Neural cell (in vitro differentiated cells): ENCODE data around the gene CTNNA2. TPM values are rescaled to one million over a fixed set of nuclear protein-coding genes. Genes with fewer than 3 reads are reported as not detected.

Experiments used
- H2AFZ ChIP-seq: fragments of 200-600, 300-800 bp; sonication (generic), shearing (Covaris generic); 2 replicates; pipeline ENCODE4 v1.6.0; 2014; ENCODE audit warnings: low read depth, mild to moderate bottlenecking, antibody characterized with exemption, low read length, moderate library complexity
- H3F3A ChIP-seq: fragments of 200-600 bp; shearing (Covaris generic); 2 replicates; pipeline ENCODE4 v1.6.1; 2016; ENCODE audit warnings: mild to moderate bottlenecking, moderate library complexity, mixed read lengths, antibody characterized with exemption, low read length; ENCODE audit not compliant: insufficient read depth, poor library complexity, severe bottlenecking
- H3K27ac ChIP-seq: fragments of 200-600, 300-800 bp; sonication (generic), shearing (Covaris generic); 2 replicates; pipeline ENCODE4 v1.5.1; 2014; ENCODE audit warnings: mild to moderate bottlenecking, low read length, moderate library complexity
- H3K27me3 ChIP-seq: fragments of 300-800, 200-600 bp; sonication (generic), shearing (Covaris generic); 2 replicates; pipeline ENCODE4 v1.6.0; 2014; ENCODE audit warnings: mild to moderate bottlenecking, low read depth, low read length, moderate library complexity; ENCODE audit not compliant: insufficient read depth
- H3K36me3 ChIP-seq: fragments of 300-800, 200-600 bp; sonication (generic), shearing (Covaris generic); 2 replicates; pipeline ENCODE4 v1.5.1; 2014; ENCODE audit warnings: mild to moderate bottlenecking, antibody characterized with exemption, low read length, moderate library complexity; ENCODE audit not compliant: insufficient read depth
- H3K4me2 ChIP-seq: fragments of 300-800, 200-600 bp; sonication (generic), shearing (Covaris generic); 2 replicates; pipeline ENCODE4 v1.6.0; 2014; ENCODE audit warnings: mild to moderate bottlenecking, low read length
- H3K4me3 ChIP-seq: fragments of 300-800, 200-600 bp; sonication (generic), shearing (Covaris generic); 2 replicates; pipeline ENCODE4 v1.5.1; 2014; ENCODE audit warnings: mild to moderate bottlenecking, low read length, moderate library complexity
- H3K79me2 ChIP-seq: fragments of 200-600 bp; shearing (Covaris generic); replicated peaks from 2 replicates; pipeline ENCODE4 v1.6.0; 2014; ENCODE audit warnings: mild to moderate bottlenecking, low read length, moderate library complexity; ENCODE audit not compliant: insufficient read depth
- H3K9ac ChIP-seq: fragments of 300-800, 200-600 bp; sonication (generic), shearing (Covaris generic); 2 replicates; pipeline ENCODE4 v1.6.1; 2016; ENCODE audit warnings: mild to moderate bottlenecking, low read length, mixed read lengths
- H3K9me2 ChIP-seq: fragments of 200-600 bp; shearing (Covaris generic); 2 replicates; pipeline ENCODE4 v1.6.1; 2016; ENCODE audit warnings: mild to moderate bottlenecking, low read length, mixed read lengths; ENCODE audit not compliant: insufficient read depth
- H3K9me3 ChIP-seq: fragments of 200-600, 300-800 bp; sonication (generic), shearing (Covaris generic); 2 replicates; pipeline ENCODE4 v1.6.1; 2016; ENCODE audit warnings: mild to moderate bottlenecking, mixed run types, low read length, moderate library complexity, mixed read lengths
- H4K20me1 ChIP-seq: fragments of 200-600 bp; shearing (Covaris generic); 2 replicates; pipeline ENCODE4 v1.6.1; 2016; ENCODE audit warnings: mild to moderate bottlenecking, mixed run types; ENCODE audit not compliant: insufficient read depth
- EP300 ChIP-seq: fragments of 450-650 bp; conservative IDR thresholded peaks from 2 replicates; pipeline ENCODE4 v1.6.1; 2014; ENCODE audit warnings: antibody characterized with exemption, mild to moderate bottlenecking, moderate library complexity; ENCODE audit not compliant: poor library complexity, severe bottlenecking
- EZH2 ChIP-seq: fragments of 200-600, 300-800 bp; shearing (Covaris generic), sonication (generic); IDR thresholded peaks from 2 replicates; pipeline ENCODE4 v1.6.1; 2014; ENCODE audit warnings: antibody characterized with exemption, low read length, borderline replicate concordance, mild to moderate bottlenecking; ENCODE audit not compliant: insufficient read depth, poor library complexity, severe bottlenecking
- MXI1 ChIP-seq: fragments of 450-650 bp; conservative IDR thresholded peaks from 2 replicates; pipeline ENCODE4 v1.6.1; 2014; ENCODE audit warnings: antibody characterized with exemption, mild to moderate bottlenecking; ENCODE audit not compliant: poor library complexity, severe bottlenecking
- POLR2AphosphoS5 ChIP-seq: IDR thresholded peaks from 2 replicates; pipeline ENCODE4 v1.6.1; 2012
- SMC3 ChIP-seq: fragments of 450-650 bp; conservative IDR thresholded peaks from 2 replicates; pipeline ENCODE4 v1.6.1; 2014; ENCODE audit warnings: antibody characterized with exemption, mild to moderate bottlenecking, moderate library complexity; ENCODE audit not compliant: poor library complexity
- TAF1 ChIP-seq: IDR thresholded peaks from 2 replicates; pipeline ENCODE4 v1.6.1; 2012; ENCODE audit warnings: low read depth
- polyA plus RNA-seq: library from polyadenylated mRNA; depleted of rRNA; stranded (reverse); fragments of >200 nt; gene quantifications from 2 replicates; pipeline ENCODE4 v1.2.3, GENCODE V29; 2014
- TF ChIP-seq, protein P1 (sequence below): fragments of 450-650 bp; IDR thresholded peaks from 2 replicates; pipeline ENCODE4 v1.5.1; 2014; ENCODE audit warnings: antibody characterized with exemption, mild to moderate bottlenecking, moderate library complexity; ENCODE audit not compliant: poor library complexity, severe bottlenecking
- TF ChIP-seq, protein P2 (sequence below): IDR thresholded peaks from 2 replicates; pipeline ENCODE4 v1.6.1; 2012; ENCODE audit warnings: borderline replicate concordance

CTNNA2 gene
- polyA plus RNA-seq, 1 donor from 2014 or later = 194 TPM

DNA sequence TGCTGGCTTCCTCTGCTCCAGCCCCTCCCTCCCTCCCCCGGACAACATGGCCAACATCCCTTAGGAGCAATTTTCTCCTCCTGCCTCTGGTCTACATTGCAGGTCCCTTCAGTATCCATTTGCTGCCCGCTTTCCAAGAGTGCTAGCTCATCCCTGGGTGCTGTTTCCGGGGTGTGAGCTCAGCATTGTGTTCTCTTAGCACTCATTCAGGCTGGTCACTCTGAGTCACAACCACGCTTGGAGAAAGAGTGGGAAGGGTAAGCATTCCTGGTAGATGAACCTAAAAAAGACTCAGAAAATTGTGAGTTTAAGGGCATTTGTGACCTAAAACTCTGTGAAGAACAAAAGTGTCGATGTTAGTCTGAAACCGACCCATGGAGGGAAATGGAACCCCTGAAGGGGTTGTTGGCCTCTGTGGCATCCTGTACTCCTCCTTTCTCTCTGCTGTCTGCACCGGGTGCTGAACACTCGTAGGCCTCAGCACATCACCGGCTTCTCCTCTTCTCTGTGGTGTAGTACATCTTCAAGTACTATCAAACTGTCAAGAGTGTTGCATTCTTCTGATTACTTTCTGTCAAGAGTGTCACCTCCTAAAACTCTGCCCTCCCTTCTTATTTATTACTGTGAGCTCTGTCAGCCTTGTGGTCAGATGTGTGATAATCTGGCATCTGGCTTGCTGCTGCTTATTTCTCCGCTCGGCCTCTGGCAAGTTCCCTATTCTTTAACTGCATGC lies 73.0 kb downstream of the CTNNA2 start:
- no peak overlapping the region for H3K4me3 ChIP-seq
- H3K4me2 ChIP-seq = no peak overlapping the region
- no peak overlapping the region for H2AFZ ChIP-seq
- H3K79me2 ChIP-seq = no peaks in the 10 kb centered on the region
- no peak overlapping the region for H3K27ac ChIP-seq
- no peaks in the 10 kb centered on the region for H3F3A ChIP-seq
- H3K36me3 ChIP-seq = no peaks in the 10 kb centered on the region
- no peaks in the 10 kb centered on the region for H4K20me1 ChIP-seq
- TF ChIP-seq EP300 (no peak), POLR2AphosphoS5 (no peak), TAF1 (no peak), MXI1 (no peak), SMC3 (no peak), EZH2 (no peak)
- TF ChIP-seq, protein P1, sequence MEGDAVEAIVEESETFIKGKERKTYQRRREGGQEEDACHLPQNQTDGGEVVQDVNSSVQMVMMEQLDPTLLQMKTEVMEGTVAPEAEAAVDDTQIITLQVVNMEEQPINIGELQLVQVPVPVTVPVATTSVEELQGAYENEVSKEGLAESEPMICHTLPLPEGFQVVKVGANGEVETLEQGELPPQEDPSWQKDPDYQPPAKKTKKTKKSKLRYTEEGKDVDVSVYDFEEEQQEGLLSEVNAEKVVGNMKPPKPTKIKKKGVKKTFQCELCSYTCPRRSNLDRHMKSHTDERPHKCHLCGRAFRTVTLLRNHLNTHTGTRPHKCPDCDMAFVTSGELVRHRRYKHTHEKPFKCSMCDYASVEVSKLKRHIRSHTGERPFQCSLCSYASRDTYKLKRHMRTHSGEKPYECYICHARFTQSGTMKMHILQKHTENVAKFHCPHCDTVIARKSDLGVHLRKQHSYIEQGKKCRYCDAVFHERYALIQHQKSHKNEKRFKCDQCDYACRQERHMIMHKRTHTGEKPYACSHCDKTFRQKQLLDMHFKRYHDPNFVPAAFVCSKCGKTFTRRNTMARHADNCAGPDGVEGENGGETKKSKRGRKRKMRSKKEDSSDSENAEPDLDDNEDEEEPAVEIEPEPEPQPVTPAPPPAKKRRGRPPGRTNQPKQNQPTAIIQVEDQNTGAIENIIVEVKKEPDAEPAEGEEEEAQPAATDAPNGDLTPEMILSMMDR = no peak
- no peaks in the 10 kb centered on the region for H3K9me3 ChIP-seq
- no peaks in the 10 kb centered on the region for H3K9me2 ChIP-seq
- H3K9ac ChIP-seq = no peak overlapping the region
- H3K27me3 ChIP-seq = no peaks in the 10 kb centered on the region

DNA sequence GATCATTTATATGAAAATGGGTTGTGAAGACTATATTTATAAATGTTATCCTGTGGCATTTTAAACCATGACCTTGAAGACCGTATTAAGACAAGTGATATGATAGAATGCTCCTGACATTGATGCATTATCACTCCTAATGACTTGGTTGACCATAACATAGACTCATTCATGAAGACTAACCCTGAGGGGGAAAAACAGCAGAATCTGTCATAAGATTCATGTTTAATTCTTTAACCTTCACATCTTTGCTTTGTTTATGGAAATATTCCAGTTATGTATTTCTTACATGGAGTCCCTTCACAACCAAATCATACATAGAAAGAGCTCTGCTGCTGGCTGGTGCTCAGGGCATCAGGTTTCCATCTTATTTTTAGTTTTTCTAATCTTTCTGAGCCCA lies 78.4 kb downstream of the CTNNA2 start:
- no peaks in the 10 kb centered on the region for H3K36me3 ChIP-seq
- H3K9me2 ChIP-seq = no peaks in the 10 kb centered on the region
- no peak overlapping the region for H3K27ac ChIP-seq
- H3K79me2 ChIP-seq = no peaks in the 10 kb centered on the region
- no peaks in the 10 kb centered on the region for H3F3A ChIP-seq
- H2AFZ ChIP-seq = no peak overlapping the region
- no peaks in the 10 kb centered on the region for H3K27me3 ChIP-seq
- no peak overlapping the region for H3K4me3 ChIP-seq
- H4K20me1 ChIP-seq = no peaks in the 10 kb centered on the region
- no peak overlapping the region for H3K4me2 ChIP-seq
- no peak overlapping the region for H3K9ac ChIP-seq
- TF ChIP-seq EZH2 (no peak), SMC3 (no peak), MXI1 (no peak), TAF1 (no peak), POLR2AphosphoS5 (no peak)
- TF ChIP-seq, protein P2, sequence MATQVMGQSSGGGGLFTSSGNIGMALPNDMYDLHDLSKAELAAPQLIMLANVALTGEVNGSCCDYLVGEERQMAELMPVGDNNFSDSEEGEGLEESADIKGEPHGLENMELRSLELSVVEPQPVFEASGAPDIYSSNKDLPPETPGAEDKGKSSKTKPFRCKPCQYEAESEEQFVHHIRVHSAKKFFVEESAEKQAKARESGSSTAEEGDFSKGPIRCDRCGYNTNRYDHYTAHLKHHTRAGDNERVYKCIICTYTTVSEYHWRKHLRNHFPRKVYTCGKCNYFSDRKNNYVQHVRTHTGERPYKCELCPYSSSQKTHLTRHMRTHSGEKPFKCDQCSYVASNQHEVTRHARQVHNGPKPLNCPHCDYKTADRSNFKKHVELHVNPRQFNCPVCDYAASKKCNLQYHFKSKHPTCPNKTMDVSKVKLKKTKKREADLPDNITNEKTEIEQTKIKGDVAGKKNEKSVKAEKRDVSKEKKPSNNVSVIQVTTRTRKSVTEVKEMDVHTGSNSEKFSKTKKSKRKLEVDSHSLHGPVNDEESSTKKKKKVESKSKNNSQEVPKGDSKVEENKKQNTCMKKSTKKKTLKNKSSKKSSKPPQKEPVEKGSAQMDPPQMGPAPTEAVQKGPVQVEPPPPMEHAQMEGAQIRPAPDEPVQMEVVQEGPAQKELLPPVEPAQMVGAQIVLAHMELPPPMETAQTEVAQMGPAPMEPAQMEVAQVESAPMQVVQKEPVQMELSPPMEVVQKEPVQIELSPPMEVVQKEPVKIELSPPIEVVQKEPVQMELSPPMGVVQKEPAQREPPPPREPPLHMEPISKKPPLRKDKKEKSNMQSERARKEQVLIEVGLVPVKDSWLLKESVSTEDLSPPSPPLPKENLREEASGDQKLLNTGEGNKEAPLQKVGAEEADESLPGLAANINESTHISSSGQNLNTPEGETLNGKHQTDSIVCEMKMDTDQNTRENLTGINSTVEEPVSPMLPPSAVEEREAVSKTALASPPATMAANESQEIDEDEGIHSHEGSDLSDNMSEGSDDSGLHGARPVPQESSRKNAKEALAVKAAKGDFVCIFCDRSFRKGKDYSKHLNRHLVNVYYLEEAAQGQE = no peak
- TF ChIP-seq, protein P1 = no peak
- no peaks in the 10 kb centered on the region for H3K9me3 ChIP-seq
